NT2/D1 (cell line): Measurements from ENCODE around the gene STRADB.

ENCODE experiments used
- SUZ12 ChIP-seq: IDR thresholded peaks from 2 replicates; pipeline ENCODE4 v1.6.1; 2011; ENCODE audit not compliant: insufficient read length, insufficient read depth; ENCODE audit errors: extremely low read depth
- YY1 ChIP-seq: IDR thresholded peaks from 2 replicates; pipeline ENCODE4 v1.6.1; 2011; ENCODE audit not compliant: insufficient read length, insufficient read depth
- ZNF274 ChIP-seq: IDR thresholded peaks from 2 replicates; pipeline ENCODE4 v1.6.1; 2011; ENCODE audit warnings: mild to moderate bottlenecking, low read depth, low read length

DNA sequence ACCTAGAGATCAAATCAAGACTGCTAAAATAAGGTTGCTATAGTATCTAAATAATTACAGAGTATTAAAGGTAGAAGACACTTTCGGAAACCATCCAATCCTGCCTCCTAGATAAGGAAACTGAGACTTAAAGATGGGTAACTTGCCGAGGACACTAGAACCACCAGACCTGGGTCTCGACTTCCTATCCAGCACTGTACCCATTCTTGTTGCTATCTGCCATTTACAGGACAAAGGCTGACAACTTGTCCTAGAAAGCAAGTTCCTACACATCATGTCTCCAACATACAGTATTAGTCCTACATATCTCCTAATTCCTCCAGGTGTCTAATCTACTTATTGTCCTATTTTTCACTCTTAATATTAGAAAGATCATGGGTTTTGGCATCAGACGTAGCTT, 38.0 kb upstream of the STRADB start:
- TF ChIP-seq YY1 (no peak), ZNF274 (no peak), SUZ12 (no peak)
